HL-60 (cell line): ENCODE data around the gene ZNHIT6.

ENCODE experiments used
- DNase-seq, 2 experiments: peaks; one replicate each; pipeline ENCODE4 v3.0.0-alpha.2; 2010 to 2020; ENCODE audit warnings: low read depth in 1 of 2, low spot score in 1 of 2
- H3K27ac ChIP-seq: fragments of 250-450 bp; sonication (Bioruptor Pico); replicated peaks from 2 replicates; pipeline ENCODE4 v1.5.1; 2020; ENCODE audit warnings: mild to moderate bottlenecking, moderate library complexity
- H3K27me3 ChIP-seq: fragments of 250-450 bp; sonication (Bioruptor Pico); 2 replicates; pipeline ENCODE4 v1.5.1; 2021; ENCODE audit warnings: mild to moderate bottlenecking, moderate library complexity; ENCODE audit not compliant: insufficient read depth, poor library complexity, severe bottlenecking
- H3K4me3 ChIP-seq: replicated peaks from 2 replicates; pipeline ENCODE4 v1.5.1; 2011; ENCODE audit warnings: mild to moderate bottlenecking, control low read depth, low read length; ENCODE audit not compliant: insufficient read depth
- CTCF ChIP-seq: IDR thresholded peaks from one replicate; pipeline ENCODE4 v1.5.1; 2011; ENCODE audit warnings: low read length, control low read depth, inconsistent platforms; ENCODE audit not compliant: insufficient read depth
- GABPA ChIP-seq: IDR thresholded peaks from 2 replicates; pipeline ENCODE4 v1.6.1; 2012; ENCODE audit warnings: low read depth
- POLR2AphosphoS5 ChIP-seq: IDR thresholded peaks from 2 replicates; pipeline ENCODE4 v1.6.1; 2012; ENCODE audit warnings: low read depth
- SPI1 ChIP-seq: IDR thresholded peaks from 2 replicates; pipeline ENCODE4 v1.6.1; 2012; ENCODE audit warnings: low read depth, mild to moderate bottlenecking, borderline replicate concordance
- TF ChIP-seq, protein P1 (sequence below): IDR thresholded peaks from 2 replicates; pipeline ENCODE4 v1.6.1; 2012; ENCODE audit warnings: low read depth; ENCODE audit not compliant: insufficient replicate concordance

Gene ZNHIT6

DNA sequence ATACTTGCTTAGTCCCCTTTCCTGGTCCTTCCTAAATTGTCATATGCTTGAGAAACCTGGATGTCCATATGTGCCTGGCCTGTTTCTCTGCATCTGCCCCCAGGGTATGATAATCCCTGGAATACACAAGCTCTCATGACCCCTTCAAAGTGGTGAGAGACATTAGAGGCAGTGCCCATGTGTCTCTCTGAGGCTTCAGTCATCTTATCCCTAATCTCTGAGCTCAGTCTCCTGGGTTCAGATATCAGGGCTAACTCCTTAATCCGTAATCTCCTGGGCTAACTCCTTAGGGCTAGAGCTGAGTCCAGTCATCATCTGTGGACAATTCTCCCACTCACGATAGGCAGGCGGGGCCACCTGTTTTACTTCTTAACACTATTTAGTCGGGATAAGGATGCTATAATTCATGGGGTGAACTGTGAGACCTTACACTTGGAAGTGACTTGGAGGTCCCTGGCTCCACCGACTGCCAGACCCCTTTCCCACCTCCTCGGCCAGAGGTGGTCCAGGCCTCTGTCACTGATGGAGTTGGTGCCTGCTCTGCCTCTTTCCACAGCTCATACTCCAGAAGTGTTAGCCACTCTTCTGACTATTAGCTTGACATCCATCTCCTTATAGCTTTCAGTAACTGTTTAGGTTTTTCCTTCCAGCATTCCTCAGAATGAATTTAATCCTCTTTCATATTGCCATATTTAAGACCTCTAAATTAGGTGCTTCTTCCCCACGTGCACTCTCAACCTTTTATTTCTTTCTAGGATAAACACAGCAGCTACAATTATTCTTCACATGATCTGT lies 105.0 kb downstream of the ZNHIT6 start:
- DNase-seq = no peak
- no peak for TF ChIP-seq SPI1
- no peak for TF ChIP-seq GABPA
- no peak for TF ChIP-seq CTCF
- TF ChIP-seq, protein P1, sequence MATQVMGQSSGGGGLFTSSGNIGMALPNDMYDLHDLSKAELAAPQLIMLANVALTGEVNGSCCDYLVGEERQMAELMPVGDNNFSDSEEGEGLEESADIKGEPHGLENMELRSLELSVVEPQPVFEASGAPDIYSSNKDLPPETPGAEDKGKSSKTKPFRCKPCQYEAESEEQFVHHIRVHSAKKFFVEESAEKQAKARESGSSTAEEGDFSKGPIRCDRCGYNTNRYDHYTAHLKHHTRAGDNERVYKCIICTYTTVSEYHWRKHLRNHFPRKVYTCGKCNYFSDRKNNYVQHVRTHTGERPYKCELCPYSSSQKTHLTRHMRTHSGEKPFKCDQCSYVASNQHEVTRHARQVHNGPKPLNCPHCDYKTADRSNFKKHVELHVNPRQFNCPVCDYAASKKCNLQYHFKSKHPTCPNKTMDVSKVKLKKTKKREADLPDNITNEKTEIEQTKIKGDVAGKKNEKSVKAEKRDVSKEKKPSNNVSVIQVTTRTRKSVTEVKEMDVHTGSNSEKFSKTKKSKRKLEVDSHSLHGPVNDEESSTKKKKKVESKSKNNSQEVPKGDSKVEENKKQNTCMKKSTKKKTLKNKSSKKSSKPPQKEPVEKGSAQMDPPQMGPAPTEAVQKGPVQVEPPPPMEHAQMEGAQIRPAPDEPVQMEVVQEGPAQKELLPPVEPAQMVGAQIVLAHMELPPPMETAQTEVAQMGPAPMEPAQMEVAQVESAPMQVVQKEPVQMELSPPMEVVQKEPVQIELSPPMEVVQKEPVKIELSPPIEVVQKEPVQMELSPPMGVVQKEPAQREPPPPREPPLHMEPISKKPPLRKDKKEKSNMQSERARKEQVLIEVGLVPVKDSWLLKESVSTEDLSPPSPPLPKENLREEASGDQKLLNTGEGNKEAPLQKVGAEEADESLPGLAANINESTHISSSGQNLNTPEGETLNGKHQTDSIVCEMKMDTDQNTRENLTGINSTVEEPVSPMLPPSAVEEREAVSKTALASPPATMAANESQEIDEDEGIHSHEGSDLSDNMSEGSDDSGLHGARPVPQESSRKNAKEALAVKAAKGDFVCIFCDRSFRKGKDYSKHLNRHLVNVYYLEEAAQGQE = no peak
- TF ChIP-seq POLR2AphosphoS5 = no peak
- Histone ChIP-seq H3K4me3 (no peak overlapping the region), H3K27me3 (no peaks in the 10 kb centered on the region), H3K27ac (no peak overlapping the region)

DNA sequence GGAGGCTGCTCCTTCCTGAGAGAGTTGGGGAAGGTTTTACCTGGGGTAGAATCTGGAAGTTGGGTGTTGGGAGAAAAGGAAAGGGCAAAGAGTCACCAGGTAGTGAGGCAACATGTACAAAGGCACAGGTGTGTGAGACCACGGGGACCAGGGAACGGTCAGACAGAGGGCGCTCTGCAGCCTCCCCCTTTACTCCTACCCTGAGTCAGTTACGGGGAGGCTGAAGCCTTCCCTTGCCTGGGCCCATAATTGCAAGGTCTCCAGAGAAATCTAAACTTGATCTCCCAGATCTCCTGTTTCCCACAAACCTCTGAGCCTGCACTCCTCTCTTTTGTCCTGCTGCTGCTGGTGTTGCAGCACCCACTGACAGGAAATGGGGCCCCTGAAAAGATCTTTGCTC lies 105.7 kb downstream of the ZNHIT6 start:
- Histone ChIP-seq H3K4me3 (no peak overlapping the region), H3K27ac (no peak overlapping the region), H3K27me3 (no peaks in the 10 kb centered on the region)
- no peak for DNase-seq
- no peak for TF ChIP-seq POLR2AphosphoS5
- no peak for TF ChIP-seq SPI1
- TF ChIP-seq GABPA = no peak
- no peak for TF ChIP-seq CTCF
- TF ChIP-seq, protein P1 = no peak

GRCh38 chr1:85601901-85602300 lies 106.3 kb downstream of the ZNHIT6 start:
- Histone ChIP-seq H3K27me3 (no peaks in the 10 kb centered on the region), H3K27ac (no peak overlapping the region), H3K4me3 (no peak overlapping the region)
- DNase-seq = no peak
- no peak for TF ChIP-seq SPI1
- no peak for TF ChIP-seq GABPA
- no peak for TF ChIP-seq CTCF
- no peak for TF ChIP-seq POLR2AphosphoS5
- TF ChIP-seq, protein P1 = no peak
